PFSK-1 (cell line): Measurements from ENCODE around the gene PFKFB3.

Experiments
- FOXP2 ChIP-seq: optimal IDR thresholded peaks from 2 replicates; pipeline ENCODE3; 2011; ENCODE audit warnings: borderline replicate concordance, control low read depth, inconsistent platforms; ENCODE audit not compliant: insufficient read depth; ENCODE audit errors: extremely low read length, extremely low read depth
- TF ChIP-seq, protein P1 (sequence below), 2 experiments: IDR thresholded peaks; 2 replicates each; pipeline versions ENCODE4 v1.6.1 to v1.8.0; 2011 to 2012; ENCODE audit warnings: low read depth in 2 of 2, low read length in 2 of 2, control low read depth in 1 of 2, inconsistent platforms in 1 of 2, mild to moderate bottlenecking in 1 of 2, moderate library complexity in 1 of 2; ENCODE audit not compliant: insufficient read depth in 1 of 2

DNA sequence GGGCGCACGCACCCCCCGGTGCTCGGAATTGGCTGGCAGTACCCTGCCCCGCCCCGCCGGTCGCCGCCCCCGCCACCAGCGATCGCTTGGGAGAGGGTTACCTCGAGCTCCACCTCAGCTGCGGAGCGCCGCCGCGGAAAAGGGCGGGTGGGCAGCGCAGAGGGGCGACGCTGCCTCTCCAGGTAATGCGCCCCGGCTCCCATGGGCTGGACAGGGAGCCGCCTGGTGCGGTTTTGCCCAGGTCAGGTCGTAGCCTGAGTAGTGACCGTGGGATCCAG, 1.3 kb downstream of the PFKFB3 start:
- TF ChIP-seq, protein P1, sequence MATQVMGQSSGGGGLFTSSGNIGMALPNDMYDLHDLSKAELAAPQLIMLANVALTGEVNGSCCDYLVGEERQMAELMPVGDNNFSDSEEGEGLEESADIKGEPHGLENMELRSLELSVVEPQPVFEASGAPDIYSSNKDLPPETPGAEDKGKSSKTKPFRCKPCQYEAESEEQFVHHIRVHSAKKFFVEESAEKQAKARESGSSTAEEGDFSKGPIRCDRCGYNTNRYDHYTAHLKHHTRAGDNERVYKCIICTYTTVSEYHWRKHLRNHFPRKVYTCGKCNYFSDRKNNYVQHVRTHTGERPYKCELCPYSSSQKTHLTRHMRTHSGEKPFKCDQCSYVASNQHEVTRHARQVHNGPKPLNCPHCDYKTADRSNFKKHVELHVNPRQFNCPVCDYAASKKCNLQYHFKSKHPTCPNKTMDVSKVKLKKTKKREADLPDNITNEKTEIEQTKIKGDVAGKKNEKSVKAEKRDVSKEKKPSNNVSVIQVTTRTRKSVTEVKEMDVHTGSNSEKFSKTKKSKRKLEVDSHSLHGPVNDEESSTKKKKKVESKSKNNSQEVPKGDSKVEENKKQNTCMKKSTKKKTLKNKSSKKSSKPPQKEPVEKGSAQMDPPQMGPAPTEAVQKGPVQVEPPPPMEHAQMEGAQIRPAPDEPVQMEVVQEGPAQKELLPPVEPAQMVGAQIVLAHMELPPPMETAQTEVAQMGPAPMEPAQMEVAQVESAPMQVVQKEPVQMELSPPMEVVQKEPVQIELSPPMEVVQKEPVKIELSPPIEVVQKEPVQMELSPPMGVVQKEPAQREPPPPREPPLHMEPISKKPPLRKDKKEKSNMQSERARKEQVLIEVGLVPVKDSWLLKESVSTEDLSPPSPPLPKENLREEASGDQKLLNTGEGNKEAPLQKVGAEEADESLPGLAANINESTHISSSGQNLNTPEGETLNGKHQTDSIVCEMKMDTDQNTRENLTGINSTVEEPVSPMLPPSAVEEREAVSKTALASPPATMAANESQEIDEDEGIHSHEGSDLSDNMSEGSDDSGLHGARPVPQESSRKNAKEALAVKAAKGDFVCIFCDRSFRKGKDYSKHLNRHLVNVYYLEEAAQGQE (IDR thresholded peaks at IDR 0.05; ENCODE audit: insufficient read depth in 1 of 2, low read depth in 2 of 2, low read length in 2 of 2): no peak
- no peak for TF ChIP-seq FOXP2
